NCI-H226 (cell line): Measurements from ENCODE around the gene FNDC3B.

Experiments used
- DNase-seq: peaks from one replicate; pipeline ENCODE4 v3.0.0-alpha.2; 2015

The FNDC3B gene

GRCh38 chr3:172379372-172379771 lies 340.0 kb downstream of the FNDC3B start:
- DNase-seq, result no peak

- DNase-seq, result no peak
These were observed 341.3 kb downstream of the FNDC3B start for GRCh38 chr3:172380632-172381031.

DNA sequence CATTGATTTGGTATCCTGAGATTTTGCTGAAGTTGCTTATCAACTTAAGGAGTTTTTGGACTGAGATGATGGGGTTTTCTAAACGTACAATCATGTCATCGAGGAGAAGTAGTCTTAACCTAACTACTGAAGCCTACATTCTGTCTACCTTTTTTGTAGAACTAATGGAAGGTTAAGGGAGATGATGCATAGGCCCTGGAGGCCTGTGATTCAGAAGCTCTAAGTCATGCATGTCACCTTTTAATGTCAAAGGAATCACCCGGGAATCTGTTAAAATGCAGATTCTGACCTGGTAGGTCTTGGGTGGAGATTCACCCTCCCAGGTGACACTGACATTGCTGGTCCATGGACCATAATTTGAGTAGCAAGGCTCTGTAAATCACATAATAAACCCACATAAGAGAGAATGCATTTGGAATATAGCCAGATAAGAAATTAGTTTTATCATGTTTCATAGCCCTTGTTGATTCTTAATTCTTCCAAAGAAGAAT lies 344.0 kb downstream of the FNDC3B start:
- DNase-seq, result no peak

DNA sequence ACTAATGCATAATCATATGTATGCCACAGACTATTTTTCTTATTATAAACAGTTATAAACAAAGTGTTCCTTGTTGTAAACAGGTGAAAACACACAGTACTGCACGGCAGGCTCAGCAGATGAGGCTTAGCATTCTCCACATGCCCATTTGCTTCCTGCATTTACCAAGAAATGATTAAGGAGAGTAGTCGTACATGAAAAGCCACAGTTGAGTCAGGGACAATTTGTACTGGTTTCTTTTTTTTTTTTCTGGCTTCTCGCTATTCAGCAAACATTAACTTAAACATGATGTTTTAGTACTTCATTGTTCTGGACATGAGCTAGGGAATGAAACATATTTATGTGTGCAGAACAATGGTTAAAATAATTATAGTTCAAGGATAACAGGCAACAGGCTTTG lies 345.5 kb downstream of the FNDC3B start:
- DNase-seq, result no peak

- DNase-seq, result no peak
These were observed 348.4 kb downstream of the FNDC3B start for GRCh38 chr3:172387728-172388127.

DNA sequence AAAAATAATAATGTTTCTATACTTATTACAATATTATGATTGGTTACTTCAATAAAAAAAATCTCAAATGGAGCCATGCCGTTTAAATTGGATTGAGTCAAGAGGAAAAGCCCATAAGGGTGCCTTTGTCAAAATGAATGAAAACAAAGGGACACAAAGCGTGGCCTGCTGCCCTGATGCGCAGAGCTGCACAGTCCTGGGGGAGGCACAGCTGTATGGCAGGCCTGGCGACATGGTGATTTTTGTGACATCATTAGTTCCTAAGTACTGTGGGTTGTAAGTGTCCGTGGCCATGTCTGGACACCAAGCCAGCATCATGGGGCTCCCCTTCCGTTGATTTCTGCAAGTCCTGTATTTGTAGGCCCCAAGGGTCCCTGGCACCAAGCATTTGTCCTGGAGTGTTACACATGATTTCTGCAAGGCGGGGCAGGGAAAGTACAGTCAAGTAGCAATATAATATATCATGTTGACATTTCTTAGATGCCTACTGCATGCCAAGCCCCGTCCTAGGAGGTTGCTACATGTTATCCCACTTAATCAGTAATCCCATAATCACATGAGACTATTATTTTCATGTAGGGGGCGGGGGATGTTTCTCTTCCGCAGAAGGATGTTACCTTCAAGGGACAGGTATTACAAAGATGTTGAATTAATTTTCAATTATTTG lies 349.2 kb downstream of the FNDC3B start:
- DNase-seq, result no peak

DNA sequence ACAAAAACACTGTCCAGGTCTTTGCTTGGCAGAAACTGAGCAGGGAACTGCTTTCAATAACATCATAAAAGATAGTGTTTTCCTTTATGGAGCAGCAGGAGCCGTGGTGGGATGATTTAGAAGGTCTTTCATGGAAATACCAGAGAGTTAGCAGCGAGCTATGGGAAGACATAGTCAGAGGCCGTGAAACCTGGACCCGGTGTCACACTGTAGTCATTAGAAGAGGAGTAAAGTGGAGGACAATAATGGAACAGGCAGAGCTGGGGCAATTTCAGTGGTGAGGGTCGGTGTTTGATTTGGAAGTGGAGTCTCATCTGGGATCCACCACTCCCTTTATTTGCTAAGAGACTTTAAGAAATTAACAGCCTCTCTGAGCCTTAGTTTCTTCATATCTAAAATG lies 351.4 kb downstream of the FNDC3B start:
- no peak for DNase-seq

- DNase-seq, result no peak
These were observed 352.4 kb downstream of the FNDC3B start for GRCh38 chr3:172391592-172392302.

DNA sequence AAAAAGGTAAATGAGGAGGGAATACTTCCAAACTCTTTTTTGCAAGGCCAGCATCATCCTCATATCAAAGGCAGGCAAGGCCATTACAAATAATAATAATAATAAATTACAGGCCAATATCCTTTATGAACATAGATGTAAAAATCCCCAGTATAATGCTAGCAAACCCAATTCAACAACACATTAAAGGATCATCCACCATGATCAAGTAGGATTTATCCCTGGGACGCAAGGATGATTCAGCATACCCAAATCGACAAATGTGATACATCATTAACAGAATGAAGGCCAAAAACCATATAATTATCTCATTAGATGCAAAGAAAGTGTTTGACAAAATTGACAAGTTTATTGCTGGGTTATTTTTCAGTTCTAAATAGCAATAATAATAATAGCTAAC lies 355.3 kb downstream of the FNDC3B start:
- DNase-seq, result no peak

- no peak for DNase-seq
These were observed 357.0 kb downstream of the FNDC3B start for GRCh38 chr3:172396400-172396799.

DNA sequence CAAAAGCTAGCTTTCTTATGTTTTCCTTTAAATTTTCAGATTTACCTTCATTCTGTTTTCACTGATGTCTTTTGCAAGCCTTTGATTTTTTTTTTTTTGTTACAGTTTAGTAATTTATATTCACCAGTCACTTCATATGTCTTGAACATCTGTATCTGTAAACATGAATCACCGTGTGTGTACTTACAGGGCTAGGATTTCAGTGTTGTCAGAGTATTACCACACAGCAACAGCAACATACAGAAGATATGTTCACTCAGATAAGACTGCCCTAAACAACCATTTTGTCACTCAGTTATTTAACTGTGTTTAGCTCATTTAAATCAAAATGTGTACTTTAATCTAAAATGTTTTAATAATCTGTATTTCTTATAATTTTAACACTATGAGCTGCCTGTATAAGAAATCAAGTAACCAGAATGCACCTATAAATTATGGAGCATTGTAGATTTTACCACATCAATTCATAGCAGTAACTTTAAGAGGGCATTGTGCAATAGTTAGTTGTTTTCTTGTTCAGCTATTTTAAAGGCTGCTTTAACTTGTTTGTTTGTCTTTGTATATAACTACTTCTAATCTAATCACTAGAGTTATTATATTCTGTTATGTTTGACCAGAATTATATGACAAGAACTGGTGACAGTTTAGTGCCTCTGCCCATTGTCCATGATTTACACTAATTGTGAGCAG lies 358.5 kb downstream of the FNDC3B start:
- no peak for DNase-seq

- DNase-seq, result no peak
These were observed 359.1 kb downstream of the FNDC3B start for GRCh38 chr3:172398484-172398883.

DNA sequence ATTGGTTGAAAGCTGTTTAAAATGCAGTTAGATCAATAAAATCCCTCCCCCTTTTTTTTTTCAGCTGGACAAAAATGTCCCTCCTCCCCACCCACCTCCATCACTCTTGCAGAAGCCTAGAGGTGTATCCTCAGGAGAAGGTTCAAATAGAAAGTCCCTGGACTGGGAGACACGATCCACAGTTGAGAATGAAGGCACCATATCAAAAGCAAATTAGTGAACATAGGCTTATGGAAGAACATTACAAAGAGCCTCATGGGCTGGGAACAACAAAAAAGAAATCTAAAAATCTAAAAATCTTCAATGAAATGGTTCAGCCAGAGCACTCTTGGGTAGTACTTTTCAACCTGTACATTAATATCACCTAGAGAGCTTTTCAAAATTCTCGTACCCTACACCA lies 362.7 kb downstream of the FNDC3B start:
- no peak for DNase-seq

- DNase-seq, result no peak
These were observed 363.7 kb downstream of the FNDC3B start for GRCh38 chr3:172402892-172403643.

- no peak for DNase-seq
These were observed 365.0 kb downstream of the FNDC3B start for GRCh38 chr3:172404237-172404962.

DNA sequence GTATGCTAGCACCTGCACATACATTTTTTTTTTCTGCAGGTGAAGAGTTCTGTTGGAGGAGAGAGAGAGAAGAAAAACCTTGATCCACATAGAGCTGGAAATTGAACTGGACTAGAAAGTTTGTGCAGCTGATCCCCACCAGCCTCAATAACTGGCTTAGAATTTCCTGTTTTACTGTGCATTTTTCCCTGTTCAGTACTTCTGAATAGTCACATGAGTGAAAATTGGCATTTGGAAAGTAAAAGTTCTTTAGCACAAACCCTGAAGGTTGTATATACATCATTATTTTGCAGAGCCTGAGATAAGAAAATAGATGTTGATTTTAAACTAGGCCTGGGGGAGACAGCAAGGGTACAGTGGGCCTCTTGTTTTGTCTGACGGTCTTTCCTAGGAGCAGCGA lies 366.5 kb downstream of the FNDC3B start:
- DNase-seq, result no peak

GRCh38 chr3:172407872-172408271 lies 368.5 kb downstream of the FNDC3B start:
- DNase-seq, result no peak

DNA sequence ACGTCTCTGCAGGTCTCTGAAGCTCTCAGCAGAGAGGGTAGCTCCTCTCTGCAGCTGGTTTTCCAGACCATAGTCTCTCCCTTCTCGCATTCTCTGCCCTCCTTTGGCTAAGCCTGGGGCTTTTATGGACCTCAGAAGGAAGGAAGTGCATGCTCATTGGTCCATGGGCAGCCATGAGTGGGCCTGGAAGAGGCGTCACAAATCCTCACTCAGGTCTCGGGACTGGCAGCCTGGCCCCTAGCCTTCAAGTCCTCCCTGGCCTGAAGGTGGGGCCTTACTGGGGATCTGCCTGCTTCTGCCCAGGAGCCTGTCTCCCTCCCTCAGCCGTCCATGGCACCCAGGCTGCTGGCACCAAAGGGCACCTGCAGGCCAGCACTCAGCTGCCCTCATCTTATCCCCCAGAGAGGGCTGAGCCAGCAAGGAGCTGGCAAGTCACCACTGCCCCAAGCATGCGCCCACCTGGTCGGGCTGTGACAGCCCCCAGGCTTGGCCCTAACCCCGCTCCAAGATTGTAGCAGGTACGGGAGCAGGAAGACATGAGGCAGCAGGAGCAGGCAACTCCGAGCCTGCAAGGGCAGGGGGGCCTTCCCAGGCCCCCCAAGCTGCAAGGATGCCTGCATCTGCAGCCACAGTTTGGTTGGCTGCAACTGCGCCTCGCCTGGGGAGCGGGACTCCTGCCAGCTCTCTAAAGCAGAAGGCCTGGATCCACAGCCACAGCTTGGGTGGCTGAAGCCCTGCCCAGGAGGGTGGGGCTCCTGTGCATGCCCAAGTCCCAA lies 371.5 kb downstream of the FNDC3B start:
- no peak for DNase-seq

DNA sequence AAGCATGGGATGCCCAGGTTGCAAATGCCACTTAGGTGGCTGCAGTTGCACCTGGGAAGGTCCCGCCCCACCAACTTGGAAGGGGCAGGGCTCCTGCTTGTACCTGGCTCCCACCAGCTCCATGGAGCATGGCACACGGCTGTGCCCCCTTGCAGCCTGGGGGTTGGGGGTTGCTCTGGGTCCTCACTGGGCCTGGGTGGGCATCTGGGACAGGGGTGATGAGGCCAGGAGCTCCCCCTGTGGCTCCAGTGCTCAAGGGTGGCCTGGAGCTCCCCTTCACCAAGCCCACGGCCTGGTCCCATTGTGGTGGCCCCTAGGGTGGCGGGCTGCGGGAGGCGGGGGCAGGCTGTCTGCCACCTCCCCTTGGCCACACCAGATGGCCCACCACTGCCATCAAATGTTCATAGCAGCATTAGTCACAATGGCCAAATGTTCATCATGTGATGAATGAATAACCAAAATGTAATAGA lies 372.1 kb downstream of the FNDC3B start:
- DNase-seq, result no peak

GRCh38 chr3:172415323-172415722 lies 375.9 kb downstream of the FNDC3B start:
- DNase-seq, result no peak

DNA sequence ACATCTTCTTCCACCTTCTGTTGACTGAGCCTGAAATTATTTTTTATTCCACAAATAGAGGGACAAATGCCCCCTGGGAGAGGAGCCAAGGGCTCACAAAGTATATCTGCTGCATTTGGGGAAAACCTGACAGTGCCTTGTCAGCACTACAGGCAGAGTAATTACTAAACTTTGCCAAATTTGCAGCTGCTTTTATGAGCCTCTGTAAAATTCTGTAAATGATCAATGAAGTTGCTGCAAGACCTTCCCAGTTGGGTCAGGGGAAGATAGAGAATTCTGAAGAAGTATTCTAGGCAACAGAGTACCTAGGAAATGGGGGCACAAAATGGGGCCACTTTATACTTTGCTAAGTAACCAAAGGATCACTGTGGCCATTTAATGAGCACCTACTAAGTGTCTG lies 398.3 kb downstream of the FNDC3B start:
- no peak for DNase-seq

GRCh38 chr3:172438186-172438585 lies 398.8 kb downstream of the FNDC3B start:
- no peak for DNase-seq
